ENCODE measurements around the gene GIPC2.
"Not testable (repeated sequence)": the region's sequence is repeated elsewhere in the genome, so short reads cannot be mapped to it uniquely, and the experiment has no call there.

GRCh38 chr1:78084639-78085038, 38.9 kb downstream of the GIPC2 start:
- TF ChIP-seq, protein P1, sequence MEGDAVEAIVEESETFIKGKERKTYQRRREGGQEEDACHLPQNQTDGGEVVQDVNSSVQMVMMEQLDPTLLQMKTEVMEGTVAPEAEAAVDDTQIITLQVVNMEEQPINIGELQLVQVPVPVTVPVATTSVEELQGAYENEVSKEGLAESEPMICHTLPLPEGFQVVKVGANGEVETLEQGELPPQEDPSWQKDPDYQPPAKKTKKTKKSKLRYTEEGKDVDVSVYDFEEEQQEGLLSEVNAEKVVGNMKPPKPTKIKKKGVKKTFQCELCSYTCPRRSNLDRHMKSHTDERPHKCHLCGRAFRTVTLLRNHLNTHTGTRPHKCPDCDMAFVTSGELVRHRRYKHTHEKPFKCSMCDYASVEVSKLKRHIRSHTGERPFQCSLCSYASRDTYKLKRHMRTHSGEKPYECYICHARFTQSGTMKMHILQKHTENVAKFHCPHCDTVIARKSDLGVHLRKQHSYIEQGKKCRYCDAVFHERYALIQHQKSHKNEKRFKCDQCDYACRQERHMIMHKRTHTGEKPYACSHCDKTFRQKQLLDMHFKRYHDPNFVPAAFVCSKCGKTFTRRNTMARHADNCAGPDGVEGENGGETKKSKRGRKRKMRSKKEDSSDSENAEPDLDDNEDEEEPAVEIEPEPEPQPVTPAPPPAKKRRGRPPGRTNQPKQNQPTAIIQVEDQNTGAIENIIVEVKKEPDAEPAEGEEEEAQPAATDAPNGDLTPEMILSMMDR (IDR thresholded peaks at IDR 0.05), result not testable (repeated sequence)
- not testable (repeated sequence) for TF ChIP-seq POLR2AphosphoS5 (IDR thresholded peaks at IDR 0.05)

Measured in sigmoid colon (tissue), 4 donors.